GM18505 (cell line): ENCODE measurements around the gene SRPK2.

ENCODE experiments used
- ATAC-seq: cut with Tn5 transposase; IDR thresholded peaks from one replicate; pipeline ENCODE4 v1.9.1; 2021; ENCODE audit not compliant: unreplicated experiment
- POLR2A ChIP-seq: IDR thresholded peaks from 4 replicates; pipeline ENCODE4 v1.6.1; 2011; ENCODE audit warnings: borderline replicate concordance; ENCODE audit not compliant: insufficient read depth, insufficient read length; ENCODE audit errors: extremely low read depth

SRPK2 gene

GRCh38 chr7:105151152-105151551 is 237.6 kb downstream of the SRPK2 start:
- ATAC-seq = no peak

GRCh38 chr7:105149827-105150226 is 238.9 kb downstream of the SRPK2 start:
- ATAC-seq = no peak
- no peak for TF ChIP-seq POLR2A

More at GRCh38 chr7:105151152-105151551, 237.6 kb downstream of the SRPK2 start:
- no peak for TF ChIP-seq POLR2A

GRCh38 chr7:105141068-105141467 is 247.7 kb downstream of the SRPK2 start:
- ATAC-seq = no peak
- TF ChIP-seq POLR2A = no peak

- TF ChIP-seq POLR2A = no peak
- no peak for ATAC-seq
Observed at GRCh38 chr7:105139381-105139780, 249.3 kb downstream of the SRPK2 start.

- no peak for ATAC-seq
- no peak for TF ChIP-seq POLR2A
Observed at GRCh38 chr7:105137898-105138297, 250.8 kb downstream of the SRPK2 start.

GRCh38 chr7:105136221-105136620 is 252.5 kb downstream of the SRPK2 start:
- no peak for ATAC-seq
- TF ChIP-seq POLR2A = no peak

- no peak for ATAC-seq
- no peak for TF ChIP-seq POLR2A
Observed at GRCh38 chr7:105133986-105134655, 254.6 kb downstream of the SRPK2 start.

- ATAC-seq = no peak
- no peak for TF ChIP-seq POLR2A
Observed at GRCh38 chr7:105133358-105133757, 255.4 kb downstream of the SRPK2 start.

GRCh38 chr7:105132835-105133234 is 255.9 kb downstream of the SRPK2 start:
- no peak for ATAC-seq
- TF ChIP-seq POLR2A = no peak

GRCh38 chr7:105132335-105132734 is 256.4 kb downstream of the SRPK2 start:
- TF ChIP-seq POLR2A = no peak
- ATAC-seq = no peak

GRCh38 chr7:105131890-105132289 is 256.8 kb downstream of the SRPK2 start:
- ATAC-seq = no peak
- no peak for TF ChIP-seq POLR2A

- no peak for TF ChIP-seq POLR2A
- no peak for ATAC-seq
Observed at GRCh38 chr7:105131033-105131656, 257.6 kb downstream of the SRPK2 start.

GRCh38 chr7:105130580-105130979 is 258.1 kb downstream of the SRPK2 start:
- no peak for ATAC-seq
- TF ChIP-seq POLR2A = no peak

GRCh38 chr7:105130048-105130447 is 258.7 kb downstream of the SRPK2 start:
- no peak for ATAC-seq
- TF ChIP-seq POLR2A = no peak
